Measurements from ENCODE around the gene OR2T2. TPM values are rescaled to one million over a fixed set of nuclear protein-coding genes. Genes with fewer than 3 reads are reported as not detected.

Gene OR2T2
- total and polyA plus RNA-seq, 2 donors (not counting 3 experiments of a cell fraction or from before 2014, with no cell fraction given), result not detected

DNA sequence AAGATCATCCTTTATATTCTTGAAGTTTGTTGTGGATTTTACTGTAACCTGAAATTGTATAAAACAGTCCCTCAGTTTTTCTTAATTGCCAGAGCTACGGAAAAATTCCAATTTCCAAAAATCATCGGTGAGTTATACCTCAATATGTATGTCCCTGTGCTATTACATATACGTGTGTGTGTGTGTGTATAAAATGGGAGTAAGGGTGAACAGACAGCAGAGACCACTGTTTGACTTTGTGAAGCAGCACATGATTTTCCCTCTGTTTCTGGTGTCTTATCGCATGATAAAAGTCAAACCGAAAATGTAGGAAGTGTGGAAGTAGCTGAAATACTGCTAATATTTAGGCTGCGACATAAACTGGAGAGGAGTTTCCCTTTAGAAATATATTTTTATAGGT lies 41.4 kb upstream of the OR2T2 start:
- BruUV-seq (replicated peaks), result no TSS peak
- Histone ChIP-seq H3K27me3 (ENCODE audit: control insufficient read depth in 2 of 2, insufficient read depth in 2 of 2, low read length in 2 of 2) (no peaks in the 10 kb centered on the region), H3K79me2 (ENCODE audit: control insufficient read depth, insufficient read depth, low read length) (no peaks in the 10 kb centered on the region), H3K4me3 (replicated peaks in 1 of 3; ENCODE audit: insufficient read depth in 1 of 3, low read depth in 1 of 3, low read length in 3 of 3) (no peak overlapping the region), H3K9ac (replicated peaks; ENCODE audit: extremely low read depth, insufficient read depth, low read length) (no peak overlapping the region), H3K4me1 (ENCODE audit: control insufficient read depth, extremely low read depth, insufficient read depth, low read length) (no peaks in the 10 kb centered on the region), H3K36me3 (ENCODE audit: control insufficient read depth in 2 of 2, extremely low read depth in 1 of 2, insufficient read depth in 2 of 2, low read length in 2 of 2) (no peaks in the 10 kb centered on the region), H3K27ac (ENCODE audit: insufficient read depth, low read depth, low read length) (no peak overlapping the region), H4K20me1 (replicated peaks; ENCODE audit: control insufficient read depth, extremely low read depth, insufficient read depth, low read length) (no peaks in the 10 kb centered on the region), H3K9me3 (replicated peaks; ENCODE audit: control insufficient read depth, insufficient read depth, low read length) (peaks cover 3% of the 10 kb centered on the region), H2AFZ (ENCODE audit: low read depth, low read length) (no peak overlapping the region), H3K9me1 (replicated peaks; ENCODE audit: control insufficient read depth, extremely low read depth, insufficient read depth, low read length) (no peaks in the 10 kb centered on the region), H3K4me2 (ENCODE audit: insufficient read depth, low read length) (no peak overlapping the region)
- intact Hi-C loops (cut with micrococcal nuclease), result no loop called here
- no peak for TF ChIP-seq POLR2AphosphoS5 (IDR thresholded peaks at IDR 0.05; ENCODE audit: insufficient read depth, low read depth, low read length)
- TF ChIP-seq, protein P1, sequence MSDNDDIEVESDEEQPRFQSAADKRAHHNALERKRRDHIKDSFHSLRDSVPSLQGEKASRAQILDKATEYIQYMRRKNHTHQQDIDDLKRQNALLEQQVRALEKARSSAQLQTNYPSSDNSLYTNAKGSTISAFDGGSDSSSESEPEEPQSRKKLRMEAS (IDR thresholded peaks at IDR 0.05; ENCODE audit: insufficient read depth, insufficient read length), result no peak
- TF ChIP-seq FOS (IDR thresholded peaks at IDR 0.05; ENCODE audit: borderline replicate concordance, insufficient read depth, low read length), result no peak
- no peak for TF ChIP-seq JUN (IDR thresholded peaks at IDR 0.05; ENCODE audit: borderline replicate concordance, insufficient read depth, insufficient read length, low read depth)
- TF ChIP-seq POLR2A (IDR thresholded peaks at IDR 0.05; ENCODE audit: low read depth, low read length), result no peak
- no peak for TF ChIP-seq MYC (IDR thresholded peaks at IDR 0.05; ENCODE audit: low read depth, low read length)
- TF ChIP-seq, protein P2, sequence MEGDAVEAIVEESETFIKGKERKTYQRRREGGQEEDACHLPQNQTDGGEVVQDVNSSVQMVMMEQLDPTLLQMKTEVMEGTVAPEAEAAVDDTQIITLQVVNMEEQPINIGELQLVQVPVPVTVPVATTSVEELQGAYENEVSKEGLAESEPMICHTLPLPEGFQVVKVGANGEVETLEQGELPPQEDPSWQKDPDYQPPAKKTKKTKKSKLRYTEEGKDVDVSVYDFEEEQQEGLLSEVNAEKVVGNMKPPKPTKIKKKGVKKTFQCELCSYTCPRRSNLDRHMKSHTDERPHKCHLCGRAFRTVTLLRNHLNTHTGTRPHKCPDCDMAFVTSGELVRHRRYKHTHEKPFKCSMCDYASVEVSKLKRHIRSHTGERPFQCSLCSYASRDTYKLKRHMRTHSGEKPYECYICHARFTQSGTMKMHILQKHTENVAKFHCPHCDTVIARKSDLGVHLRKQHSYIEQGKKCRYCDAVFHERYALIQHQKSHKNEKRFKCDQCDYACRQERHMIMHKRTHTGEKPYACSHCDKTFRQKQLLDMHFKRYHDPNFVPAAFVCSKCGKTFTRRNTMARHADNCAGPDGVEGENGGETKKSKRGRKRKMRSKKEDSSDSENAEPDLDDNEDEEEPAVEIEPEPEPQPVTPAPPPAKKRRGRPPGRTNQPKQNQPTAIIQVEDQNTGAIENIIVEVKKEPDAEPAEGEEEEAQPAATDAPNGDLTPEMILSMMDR (IDR thresholded peaks at IDR 0.05; ENCODE audit: extremely low read depth in 1 of 2, insufficient read depth in 1 of 2, low read depth in 1 of 2, low read length in 2 of 2), result no peak
- TF ChIP-seq GATA2 (IDR thresholded peaks at IDR 0.05; ENCODE audit: insufficient read depth, insufficient read length, low read depth, low read length), result no peak
- no peak for TF ChIP-seq EZH2 (IDR thresholded peaks at IDR 0.05; ENCODE audit: borderline replicate concordance, low read depth, low read length, severe bottlenecking)
- dilution Hi-C loops (cut with MboI; ENCODE audit: extremely low pct_ligation_motif_present, low sequenced_read_pairs), result no loop called here
- peak; percentile 30 for DNase-seq (ENCODE audit: low read depth, low spot score)
- peak; percentile 76 for FAIRE-seq
- ChIA-PET POLR2A (no interaction called here), CTCF (no interaction called here)
